Muscle of arm (tissue), 12 donors: Measurements from ENCODE around the gene FURIN. TPM values are rescaled to one million over a fixed set of nuclear protein-coding genes. Genes with fewer than 3 reads are reported as not detected.

Source experiments
- polyA plus RNA-seq, 12 donors: library from polyadenylated mRNA; unstranded; fragments of 120-200 nt; gene quantifications; one replicate each; pipeline ENCODE4 v1.2.1, GENCODE V29; 2013; ENCODE audit not compliant: insufficient read length in 12 of 12

Gene FURIN
- polyA plus RNA-seq, 12 donors, result 21.5 to 53.8 (median 27.9) TPM; not detected in 1

Other genes with a start within 250 kb of the FURIN start
- 1 to 10 TPM in 11 of 12 donors, not detected in 1; 2.6 to 9.0 (median 6.3) TPM for gene BLM, start 151.2 kb upstream of the FURIN start, polyA plus RNA-seq
- 10 to 100 TPM in 9 of 12 donors, 1 to 10 TPM in 2, not detected in 1; 7.8 to 24.1 (median 11.4) TPM for gene FES, start 15.9 kb downstream of the FURIN start, polyA plus RNA-seq
- 10 to 100 TPM in 11 of 12 donors, not detected in 1; 25.4 to 66.1 (median 35.7) TPM for gene MAN2A2, start 34.7 kb downstream of the FURIN start, polyA plus RNA-seq
- gene HDDC3, start 64.0 kb downstream of the FURIN start, polyA plus RNA-seq, result 10 to 100 TPM in 2 of 12 donors, 1 to 10 TPM in 9, not detected in 1; 7.2 to 12.6 (median 8.9) TPM
- 10 to 100 TPM in 11 of 12 donors, not detected in 1; 21.8 to 49.6 (median 26.0) TPM for gene UNC45A, start 66.7 kb downstream of the FURIN start, polyA plus RNA-seq
- gene RCCD1, start 86.3 kb downstream of the FURIN start, polyA plus RNA-seq, result 10 to 100 TPM in 10 of 12 donors, 1 to 10 TPM in 1, not detected in 1; 9.9 to 24.5 (median 13.6) TPM
- 10 to 100 TPM in 11 of 12 donors, not detected in 1; 28.7 to 93.6 (median 44.7) TPM for gene PRC1, start 125.9 kb downstream of the FURIN start, polyA plus RNA-seq
- gene VPS33B, start 154.0 kb downstream of the FURIN start, polyA plus RNA-seq, result 10 to 100 TPM in 9 of 12 donors, 1 to 10 TPM in 2, not detected in 1; 7.1 to 46.9 (median 11.2) TPM
- 1 to 10 TPM in 10 of 12 donors, under 1 TPM in 1, not detected in 1; 0.94 to 5.4 (median 3.1) TPM for gene SV2B, start 231.7 kb downstream of the FURIN start, polyA plus RNA-seq